ENCODE measurements around the gene FLRT3. TPM values are rescaled to one million over a fixed set of nuclear protein-coding genes. Genes with fewer than 3 reads are reported as not detected.
A peak's percentile ranks its signal among the peaks of the same experiment; 100 is the strongest.

The FLRT3 gene
- total and polyA plus RNA-seq, 10 of the 15 experiments (the other 5 are each of a cell fraction or from before 2014, with no cell fraction given) = 0.06 to 1.9 (median 0.29) TPM

DNA sequence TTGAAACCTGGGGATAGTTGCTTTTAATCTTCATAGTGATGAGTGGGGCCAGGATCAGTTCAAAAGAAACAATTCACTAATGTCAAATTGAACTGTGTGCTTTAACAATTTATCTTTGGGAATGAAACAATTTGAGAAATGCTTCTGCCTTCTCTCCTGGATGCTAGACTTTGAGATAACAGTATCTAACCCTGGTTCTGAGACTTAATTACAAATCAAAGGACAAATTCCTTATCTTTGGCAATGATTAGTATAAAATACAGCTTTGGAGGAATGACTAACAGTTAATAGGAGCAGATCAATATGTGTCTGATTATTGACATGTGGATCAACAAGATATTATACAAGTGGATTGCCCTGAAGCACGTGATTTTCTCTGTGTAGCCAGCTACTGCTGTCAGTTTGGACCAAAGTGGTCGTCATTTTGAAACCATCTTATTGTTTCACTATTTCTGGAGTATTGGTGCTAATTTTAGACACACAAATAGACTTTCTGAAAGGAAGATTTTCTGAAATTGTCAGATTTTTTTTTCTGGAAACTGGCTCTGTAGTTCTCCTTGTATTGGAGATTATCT is 6.2 kb upstream of the FLRT3 start:
- Histone ChIP-seq H3K9me3 (replicated peaks; ENCODE audit: control insufficient read depth, insufficient read depth, low read length) (no peaks in the 10 kb centered on the region), H3K36me3 (ENCODE audit: control insufficient read depth in 2 of 2, insufficient read depth in 2 of 2, low read length in 1 of 2) (no peaks in the 10 kb centered on the region), H2AFZ (ENCODE audit: control insufficient read depth, low read depth, low read length) (no peak overlapping the region), H3K4me2 (ENCODE audit: control insufficient read depth, insufficient read depth) (no peak overlapping the region), H3K27ac (ENCODE audit: control insufficient read depth, insufficient read depth) (no peak overlapping the region), H3K4me1 (ENCODE audit: control insufficient read depth, insufficient read depth, low read length) (no peaks in the 10 kb centered on the region), H4K20me1 (ENCODE audit: control insufficient read depth, insufficient read depth) (no peaks in the 10 kb centered on the region), H3K27me3 (replicated peaks in 1 of 2; ENCODE audit: control insufficient read depth in 2 of 2, insufficient read depth in 2 of 2, low read length in 1 of 2) (no peaks in the 10 kb centered on the region), H3K9ac (ENCODE audit: control insufficient read depth, insufficient read depth, low read length) (no peak overlapping the region), H3K4me3 (no peak overlapping the region), H3K79me2 (ENCODE audit: control insufficient read depth, insufficient read depth, low read length) (no peaks in the 10 kb centered on the region)
- TF ChIP-seq YY1 (IDR thresholded peaks at IDR 0.05; ENCODE audit: low read depth, low read length) (no peak), BHLHE40 (IDR thresholded peaks at IDR 0.05; ENCODE audit: borderline replicate concordance in 1 of 2, low read depth in 2 of 2, low read length in 1 of 2) (peak; percentile 30 to 46; a peak in 2 of 4 replicates)
- in situ Hi-C loops (cut with MboI) (loop anchor here (25.0 kb wide), 1 partner anchor 1319 kb away; no protein-coding TSS in a partner anchor), intact Hi-C loops (cut with micrococcal nuclease; ENCODE audit: unreplicated experiment) (loop anchor here (5.0 kb wide), 1 partner anchor 59 kb away; no protein-coding TSS in a partner anchor)
- no TSS peak for BruUV-seq (replicated peaks)
- ChIA-PET SMC1A (ENCODE audit: uncharacterized antibody, unreplicated experiment) (interaction anchor here (0.6 to 1.5 kb wide), 3 partner anchors 24 to 1929 kb away, joined by 3 read pairs; no protein-coding TSS in a partner anchor), POLR2A (no interaction called here), CTCF (no interaction called here), RAD21 (ENCODE audit: unreplicated experiment) (no interaction called here)
- FAIRE-seq (no peak), ATAC-seq (peak; percentile 74), DNase-seq (ENCODE audit: low read depth, low spot score) (no peak)
- 0% methylated on average over 2 of the region's 2 CpGs for whole genome bisulfite sequencing (ENCODE audit: insufficient coverage, insufficient replicate concordance, low lambda C conversion rate, missing lambda C conversion rate)

DNA sequence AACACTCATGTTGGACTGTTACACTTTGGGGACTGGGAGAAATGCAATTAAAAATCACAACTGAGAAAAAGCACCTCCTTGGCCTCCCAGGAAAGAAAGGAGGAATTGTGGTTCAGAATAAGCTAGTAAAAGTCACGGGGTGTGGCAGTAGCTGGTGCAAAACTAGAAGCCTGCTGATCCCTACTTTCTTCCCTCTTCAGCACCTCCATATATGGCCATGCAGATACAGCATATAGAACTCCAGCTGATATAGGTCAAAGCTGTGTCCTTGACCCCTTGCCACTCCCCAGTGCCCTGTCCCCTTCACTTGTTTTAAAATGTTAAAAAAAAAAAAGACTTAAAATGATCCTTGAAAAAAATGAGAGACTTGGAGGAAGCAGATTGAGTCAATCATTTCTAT is 5.5 kb upstream of the FLRT3 start:
- Histone ChIP-seq H3K79me2 (ENCODE audit: control insufficient read depth, insufficient read depth, low read length) (no peaks in the 10 kb centered on the region), H3K27ac (ENCODE audit: control insufficient read depth, insufficient read depth) (no peak overlapping the region), H4K20me1 (ENCODE audit: control insufficient read depth, insufficient read depth) (no peaks in the 10 kb centered on the region), H3K9ac (ENCODE audit: control insufficient read depth, insufficient read depth, low read length) (no peak overlapping the region), H3K4me3 (no peak overlapping the region), H3K4me1 (ENCODE audit: control insufficient read depth, insufficient read depth, low read length) (no peaks in the 10 kb centered on the region), H3K9me3 (replicated peaks; ENCODE audit: control insufficient read depth, insufficient read depth, low read length) (no peaks in the 10 kb centered on the region), H3K4me2 (ENCODE audit: control insufficient read depth, insufficient read depth) (no peak overlapping the region), H3K27me3 (replicated peaks in 1 of 2; ENCODE audit: control insufficient read depth in 2 of 2, insufficient read depth in 2 of 2, low read length in 1 of 2) (no peaks in the 10 kb centered on the region), H2AFZ (ENCODE audit: control insufficient read depth, low read depth, low read length) (no peak overlapping the region), H3K36me3 (ENCODE audit: control insufficient read depth in 2 of 2, insufficient read depth in 2 of 2, low read length in 1 of 2) (no peaks in the 10 kb centered on the region)
- ChIA-PET POLR2A (no interaction called here), RAD21 (ENCODE audit: unreplicated experiment) (no interaction called here), SMC1A (ENCODE audit: uncharacterized antibody, unreplicated experiment) (interaction anchor here (0.6 to 1.5 kb wide), 2 partner anchors 24 to 1928 kb away, joined by 3 read pairs; no protein-coding TSS in a partner anchor), CTCF (no interaction called here)
- intact Hi-C loops (cut with micrococcal nuclease; ENCODE audit: unreplicated experiment) (loop anchor here (5.0 kb wide), 1 partner anchor 59 kb away; no protein-coding TSS in a partner anchor), in situ Hi-C loops (cut with MboI) (loop anchor here (25.0 kb wide), 1 partner anchor 1319 kb away; no protein-coding TSS in a partner anchor)
- BruUV-seq (replicated peaks) = no TSS peak
- FAIRE-seq = no peak
- 0% methylated on average over 1 of the region's 1 CpG for WGBS (ENCODE audit: insufficient coverage, insufficient replicate concordance, low lambda C conversion rate, missing lambda C conversion rate)
- DNase-seq (ENCODE audit: low read depth, low spot score) = no peak
- TF ChIP-seq NR2C2 (IDR thresholded peaks at IDR 0.05; ENCODE audit: borderline replicate concordance, control insufficient read depth, insufficient read length, low read depth) = no peak
- TF ChIP-seq EGR1 (IDR thresholded peaks at IDR 0.05; ENCODE audit: borderline replicate concordance in 1 of 2, low read depth in 2 of 2, low read length in 2 of 2) = no peak
- TF ChIP-seq WRNIP1 (IDR thresholded peaks at IDR 0.05; ENCODE audit: borderline replicate concordance, low read depth, low read length) = no peak
- no peak; the same call in 2 of the 3 replicates for ATAC-seq

Data from GM12878 (cell line).